GM23338 (cell line): ENCODE data around the gene VWCE. TPM values are rescaled to one million over a fixed set of nuclear protein-coding genes. Genes with fewer than 3 reads are reported as not detected.

Experiments
- ATAC-seq: fragments of 200-7000 bp; cut with Tn5 transposase; 3 replicates; pipeline ENCODE4 v1.9.1; 2020
- DNase-seq: peaks from one replicate; pipeline ENCODE4 v3.0.0-alpha.2; 2015; ENCODE audit warnings: low spot score
- H2AFZ ChIP-seq: fragments of 200-600 bp; sonication (generic); 2 replicates; pipeline ENCODE4 v1.8.0; 2016; ENCODE audit warnings: antibody characterized with exemption, mild to moderate bottlenecking, moderate library complexity
- H3F3A ChIP-seq: fragments of 200-600 bp; sonication (generic); replicated peaks from 2 replicates; pipeline ENCODE4 v1.8.0; 2017; ENCODE audit warnings: antibody characterized with exemption, mixed run types, low read depth
- H3K27ac ChIP-seq: fragments of 200-600 bp; sonication (generic); 2 replicates; pipeline ENCODE4 v1.6.1; 2016; ENCODE audit warnings: low read depth
- H3K27me3 ChIP-seq: fragments of 200-600 bp; sonication (generic); 2 replicates; pipeline ENCODE4 v1.8.0; 2016; ENCODE audit warnings: mild to moderate bottlenecking, mixed run types, moderate library complexity; ENCODE audit not compliant: insufficient read depth
- H3K36me3 ChIP-seq: fragments of 200-600 bp; sonication (generic); 2 replicates; pipeline ENCODE4 v1.8.0; 2016; ENCODE audit warnings: mild to moderate bottlenecking; ENCODE audit not compliant: insufficient read depth
- H3K4me1 ChIP-seq: fragments of 200-600 bp; sonication (generic); 2 replicates; pipeline ENCODE4 v1.8.0; 2016; ENCODE audit warnings: mild to moderate bottlenecking, moderate library complexity; ENCODE audit not compliant: insufficient read depth
- H3K4me2 ChIP-seq: fragments of 200-600 bp; sonication (generic); 2 replicates; pipeline ENCODE4 v1.7.1; 2017; ENCODE audit warnings: mixed run types
- H3K4me3 ChIP-seq: fragments of 200-600 bp; sonication (generic); 2 replicates; pipeline ENCODE4 v1.6.1; 2016; ENCODE audit warnings: mixed run types
- H3K79me2 ChIP-seq: fragments of 200-600 bp; sonication (generic); replicated peaks from 2 replicates; pipeline ENCODE4 v1.8.0; 2017; ENCODE audit warnings: mild to moderate bottlenecking; ENCODE audit not compliant: insufficient read depth
- H3K9me2 ChIP-seq: fragments of 200-600 bp; sonication (generic); 2 replicates; pipeline ENCODE4 v1.8.0; 2017; ENCODE audit not compliant: insufficient read depth
- H4K20me1 ChIP-seq: fragments of 200-600 bp; sonication (generic); replicated peaks from 2 replicates; pipeline ENCODE4 v1.8.0; 2017; ENCODE audit warnings: mild to moderate bottlenecking; ENCODE audit not compliant: insufficient read depth
- H3K27ac Mint-ChIP-seq: 2 replicates; pipeline ENCODE4 v1.8.0; 2020; ENCODE audit warnings: inconsistent platforms, mild to moderate bottlenecking, moderate library complexity, mixed read lengths
- H3K27me3 Mint-ChIP-seq: 3 replicates; pipeline ENCODE4 v1.8.0; 2022; ENCODE audit warnings: low read depth, mild to moderate bottlenecking, moderate library complexity, mixed read lengths, inconsistent platforms; ENCODE audit not compliant: insufficient read depth, poor library complexity
- H3K36me3 Mint-ChIP-seq: 3 replicates; pipeline ENCODE4 v1.8.0; 2021; ENCODE audit warnings: low read depth, mild to moderate bottlenecking, inconsistent platforms, moderate library complexity, mixed read lengths
- H3K4me1 Mint-ChIP-seq: 3 replicates; pipeline ENCODE4 v1.8.0; 2020; ENCODE audit warnings: mild to moderate bottlenecking, inconsistent platforms, mixed read lengths
- H3K4me3 Mint-ChIP-seq: 3 replicates; pipeline ENCODE4 v1.8.0; 2021; ENCODE audit warnings: moderate library complexity, mild to moderate bottlenecking, inconsistent platforms, mixed read lengths
- H3K9me3 Mint-ChIP-seq: 3 replicates; pipeline ENCODE4 v1.8.0; 2020; ENCODE audit warnings: moderate library complexity, mild to moderate bottlenecking, inconsistent platforms, mixed read lengths
- CREB1 ChIP-seq: fragments of 250-450 bp; sonication (Bioruptor Pico); IDR thresholded peaks from 2 replicates; pipeline ENCODE4 v1.5.0; 2020; ENCODE audit warnings: low read depth, mild to moderate bottlenecking, moderate library complexity
- CTCF ChIP-seq, 2 experiments: fragments of 200-600 bp in 1 of 2; sonication (generic) in 1 of 2; conservative IDR thresholded peaks; 2 replicates each; pipeline versions ENCODE4 v1.5.1 to v1.6.1; 2016 to 2017; ENCODE audit warnings: antibody characterized with exemption in 2 of 2, low read depth in 2 of 2, mild to moderate bottlenecking in 2 of 2, moderate library complexity in 1 of 2
- ETS1 ChIP-seq: IDR thresholded peaks from 2 replicates; pipeline ENCODE4 v1.6.1; 2016; ENCODE audit warnings: antibody characterized with exemption
- EZH2 ChIP-seq: fragments of 200-600 bp; sonication (generic); IDR thresholded peaks from one replicate; pipeline ENCODE4 v1.8.0; 2017; ENCODE audit warnings: antibody characterized with exemption, mild to moderate bottlenecking, low read depth; ENCODE audit not compliant: unreplicated experiment
- EZH2phosphoT487 ChIP-seq: fragments of 200-600 bp; sonication (generic); IDR thresholded peaks from one replicate; pipeline ENCODE4 v1.8.1; 2018; ENCODE audit warnings: antibody characterized with exemption; ENCODE audit not compliant: unreplicated experiment
- JUNB ChIP-seq: IDR thresholded peaks from one replicate; pipeline ENCODE4 v1.6.1; 2016; ENCODE audit warnings: antibody characterized with exemption; ENCODE audit not compliant: unreplicated experiment
- NANOG ChIP-seq: IDR thresholded peaks from 2 replicates; pipeline ENCODE4 v1.6.1; 2016; ENCODE audit warnings: antibody characterized with exemption, borderline replicate concordance
- POLR2AphosphoS5 ChIP-seq: IDR thresholded peaks from 2 replicates; pipeline ENCODE4 v1.6.1; 2016; ENCODE audit warnings: antibody characterized with exemption, low read depth
- REST ChIP-seq: IDR thresholded peaks from one replicate; pipeline ENCODE4 v1.6.1; 2018; ENCODE audit warnings: antibody characterized with exemption; ENCODE audit not compliant: unreplicated experiment
- STAT1 ChIP-seq: IDR thresholded peaks from one replicate; pipeline ENCODE4 v1.6.1; 2016; ENCODE audit warnings: antibody characterized with exemption; ENCODE audit not compliant: unreplicated experiment
- ZNF114 ChIP-seq: fragments of 250-450 bp; sonication (Bioruptor Pico); IDR thresholded peaks from 2 replicates; pipeline ENCODE4 v1.5.0; 2020; ENCODE audit warnings: mild to moderate bottlenecking, moderate library complexity
- ZNF331 ChIP-seq: fragments of 250-450 bp; sonication (Bioruptor Pico); IDR thresholded peaks from 2 replicates; pipeline ENCODE4 v1.5.0; 2020; ENCODE audit warnings: low read depth, mild to moderate bottlenecking, moderate library complexity
- ZNF462 ChIP-seq: fragments of 250-450 bp; sonication (Bioruptor Pico); IDR thresholded peaks from 2 replicates; pipeline ENCODE4 v1.5.0; 2020; ENCODE audit warnings: mild to moderate bottlenecking, moderate library complexity
- polyA plus RNA-seq: library from polyadenylated mRNA; unstranded; fragments of >200 nt; fragmentation: Nextera tagmentation; extraction: Ambion mirVana; gene quantifications from 2 replicates; pipeline ENCODE4 v1.2.1, GENCODE V29; 2016
- total RNA-seq: library from RNA; depleted of rRNA; stranded (reverse); fragments of >200 nt; shearing (Covaris generic); gene quantifications from 2 replicates; pipeline ENCODE4 v1.2.3, GENCODE V29; 2014

VWCE gene
- total and polyA plus RNA-seq, 2 experiments from 2014 or later: 9.9 to 16.9 TPM

GRCh38 chr11:61292356-61292755 is 2.8 kb downstream of the VWCE start:
- H3K27ac Mint-ChIP-seq: no peak overlapping the region

More at GRCh38 chr11:61292356-61292755, 2.8 kb downstream of the VWCE start:
- Histone ChIP-seq H3K4me2 (no peak overlapping the region), H3K4me3 (no peak overlapping the region), H3F3A (peaks cover 9% of the 10 kb centered on the region), H3K4me1 (peaks cover 9% of the 10 kb centered on the region), H2AFZ (no peak overlapping the region), H3K79me2 (peaks cover 19% of the 10 kb centered on the region), H3K36me3 (peaks cover 5% of the 10 kb centered on the region; the same call in 1 of the 2 replicates), H4K20me1 (peaks cover 6% of the 10 kb centered on the region), H3K27me3 (peaks cover 11% of the 10 kb centered on the region), H3K27ac (no peak overlapping the region), H3K9me2 (no peaks in the 10 kb centered on the region)
- Mint-ChIP-seq H3K9me3 (no peaks in the 10 kb centered on the region; the same call in 2 of the 3 replicates), H3K4me1 (peaks cover 8% of the 10 kb centered on the region), H3K36me3 (peaks cover 10% of the 10 kb centered on the region), H3K27me3 (peaks cover 30% of the 10 kb centered on the region), H3K4me3 (peak overlapping the region; percentile 42; the same call in 2 of the 3 replicates)
- TF ChIP-seq CREB1 (CRISPR knock-in tag) (no peak), REST (no peak), EZH2 (no peak), EZH2phosphoT487 (no peak), ZNF462 (CRISPR knock-in tag) (no peak), POLR2AphosphoS5 (no peak), STAT1 (no peak), ZNF331 (CRISPR knock-in tag) (no peak), ETS1 (no peak), ZNF114 (CRISPR knock-in tag) (no peak), CTCF (conservative IDR thresholded peaks at IDR 0.05; ENCODE audit: low read depth in 2 of 2) (no peak), JUNB (no peak), NANOG (no peak)
- ATAC-seq (no peak), DNase-seq (no peak)
